ENCODE data around the gene DVL1.
"Not testable (repeated sequence)": the region's sequence is repeated elsewhere in the genome, so short reads cannot be mapped to it uniquely, and the experiment has no call there.

The DVL1 gene

GRCh38 chr1:1328254-1328653, 21.0 kb downstream of the DVL1 start:
- in situ Hi-C loops (cut with MboI; ENCODE audit: low sequenced_read_pairs) = no loop called here

GRCh38 chr1:1327291-1327690, 21.9 kb downstream of the DVL1 start:
- in situ Hi-C loops (cut with MboI; ENCODE audit: low sequenced_read_pairs) = no loop called here

- in situ Hi-C loops (cut with MboI; ENCODE audit: low sequenced_read_pairs) = no loop called here
Observed at GRCh38 chr1:1326075-1326605, 23.1 kb downstream of the DVL1 start.

GRCh38 chr1:1325288-1326074, 23.7 kb downstream of the DVL1 start:
- in situ Hi-C loops (cut with MboI; ENCODE audit: low sequenced_read_pairs) = no loop called here

GRCh38 chr1:1324524-1325287, 24.5 kb downstream of the DVL1 start, which contains the start of the genes CPTP and INTS11:
CPTP (plus strand) TSS chr1:1324802; CDS start chr1:1326911, 2,109 bp downstream.
INTS11 (minus strand) TSS chr1:1324660; CDS start chr1:1324608, 52 bp downstream.
- in situ Hi-C loops (cut with MboI; ENCODE audit: low sequenced_read_pairs) = no loop called here

- in situ Hi-C loops (cut with MboI; ENCODE audit: low sequenced_read_pairs) = no loop called here
Observed at GRCh38 chr1:1324084-1324523, 25.1 kb downstream of the DVL1 start.

GRCh38 chr1:1322952-1323351, 26.3 kb downstream of the DVL1 start:
- in situ Hi-C loops (cut with MboI; ENCODE audit: low sequenced_read_pairs) = no loop called here

- in situ Hi-C loops (cut with MboI; ENCODE audit: low sequenced_read_pairs) = no loop called here
Observed at GRCh38 chr1:1322418-1322817, 26.8 kb downstream of the DVL1 start.

GRCh38 chr1:1321477-1321876, 27.7 kb downstream of the DVL1 start:
- in situ Hi-C loops (cut with MboI; ENCODE audit: low sequenced_read_pairs) = no loop called here

GRCh38 chr1:1320666-1321448, 28.4 kb downstream of the DVL1 start:
- in situ Hi-C loops (cut with MboI; ENCODE audit: low sequenced_read_pairs) = no loop called here

- in situ Hi-C loops (cut with MboI; ENCODE audit: low sequenced_read_pairs) = no loop called here
Observed at GRCh38 chr1:1319646-1319941, 29.6 kb downstream of the DVL1 start.

GRCh38 chr1:1318777-1319645, 30.2 kb downstream of the DVL1 start:
- in situ Hi-C loops (cut with MboI; ENCODE audit: low sequenced_read_pairs) = no loop called here

GRCh38 chr1:1318131-1318652, 31.0 kb downstream of the DVL1 start:
- in situ Hi-C loops (cut with MboI; ENCODE audit: low sequenced_read_pairs) = no loop called here

- in situ Hi-C loops (cut with MboI; ENCODE audit: low sequenced_read_pairs) = no loop called here
Observed at GRCh38 chr1:1317420-1317819, 31.8 kb downstream of the DVL1 start.

GRCh38 chr1:1316199-1316598, 33.0 kb downstream of the DVL1 start:
- in situ Hi-C loops (cut with MboI; ENCODE audit: low sequenced_read_pairs) = not testable (repeated sequence)

- in situ Hi-C loops (cut with MboI; ENCODE audit: low sequenced_read_pairs) = no loop called here
Observed at GRCh38 chr1:1315435-1315954, 33.7 kb downstream of the DVL1 start.

- in situ Hi-C loops (cut with MboI; ENCODE audit: low sequenced_read_pairs) = no loop called here
Observed at GRCh38 chr1:1314678-1315335, 34.4 kb downstream of the DVL1 start.

- in situ Hi-C loops (cut with MboI; ENCODE audit: low sequenced_read_pairs) = no loop called here
Observed at GRCh38 chr1:1314237-1314586, 35.0 kb downstream of the DVL1 start.

GRCh38 chr1:1313500-1314236, 35.5 kb downstream of the DVL1 start:
- in situ Hi-C loops (cut with MboI; ENCODE audit: low sequenced_read_pairs) = no loop called here

All from HL-60/S4 (cell line).